Measurements from ENCODE around the gene PCK2.

DNA sequence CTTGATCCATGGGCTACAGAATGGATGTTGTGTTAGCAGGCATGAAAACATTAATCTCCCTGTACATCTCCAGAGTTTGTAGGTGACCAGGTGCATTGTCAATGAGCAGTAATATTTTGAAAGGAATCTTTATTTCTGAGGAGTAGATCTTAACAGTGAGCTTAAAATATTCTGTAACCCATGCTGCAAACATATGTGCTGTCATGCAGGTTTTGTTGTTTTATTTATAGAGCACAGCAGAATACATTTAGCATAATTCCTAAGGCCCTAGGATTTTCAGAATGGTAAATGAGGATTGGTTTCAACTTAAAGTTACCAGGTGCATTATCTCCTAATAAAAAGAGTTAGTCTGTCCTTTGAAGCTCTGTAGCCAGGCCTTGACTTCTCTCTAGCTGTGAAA is 32.8 kb downstream of the PCK2 start:
- TF ChIP-seq, protein P1, sequence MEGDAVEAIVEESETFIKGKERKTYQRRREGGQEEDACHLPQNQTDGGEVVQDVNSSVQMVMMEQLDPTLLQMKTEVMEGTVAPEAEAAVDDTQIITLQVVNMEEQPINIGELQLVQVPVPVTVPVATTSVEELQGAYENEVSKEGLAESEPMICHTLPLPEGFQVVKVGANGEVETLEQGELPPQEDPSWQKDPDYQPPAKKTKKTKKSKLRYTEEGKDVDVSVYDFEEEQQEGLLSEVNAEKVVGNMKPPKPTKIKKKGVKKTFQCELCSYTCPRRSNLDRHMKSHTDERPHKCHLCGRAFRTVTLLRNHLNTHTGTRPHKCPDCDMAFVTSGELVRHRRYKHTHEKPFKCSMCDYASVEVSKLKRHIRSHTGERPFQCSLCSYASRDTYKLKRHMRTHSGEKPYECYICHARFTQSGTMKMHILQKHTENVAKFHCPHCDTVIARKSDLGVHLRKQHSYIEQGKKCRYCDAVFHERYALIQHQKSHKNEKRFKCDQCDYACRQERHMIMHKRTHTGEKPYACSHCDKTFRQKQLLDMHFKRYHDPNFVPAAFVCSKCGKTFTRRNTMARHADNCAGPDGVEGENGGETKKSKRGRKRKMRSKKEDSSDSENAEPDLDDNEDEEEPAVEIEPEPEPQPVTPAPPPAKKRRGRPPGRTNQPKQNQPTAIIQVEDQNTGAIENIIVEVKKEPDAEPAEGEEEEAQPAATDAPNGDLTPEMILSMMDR (IDR thresholded peaks at IDR 0.05; ENCODE audit: low read length) = no peak
- no peak for TF ChIP-seq EZH2 (optimal IDR thresholded peaks at IDR 0.05; ENCODE audit: low read depth, low read length)
- no peak for TF ChIP-seq EZH2phosphoT487 (IDR thresholded peaks at IDR 0.05; ENCODE audit: low read length)
